Activated gamma-delta T cell treated with anti-CD3 and anti-CD28 coated beads, Interleukin-2, amount 50 U/mL, for 16 hours (primary cell): ENCODE results near the gene SECTM1.

Experiments used
- DNase-seq: peaks from one replicate; pipeline ENCODE4 v3.0.0-alpha.2; 2020; ENCODE audit warnings: low read depth

Gene SECTM1

GRCh38 chr17:82315703-82316358 lies 17.7 kb downstream of the SECTM1 start:
- peak; percentile 39 for DNase-seq

GRCh38 chr17:82314727-82315605 lies 18.6 kb downstream of the SECTM1 start:
- DNase-seq = no peak

GRCh38 chr17:82314012-82314726 lies 19.4 kb downstream of the SECTM1 start:
- DNase-seq = no peak

- DNase-seq = no peak
These were observed 20.2 kb downstream of the SECTM1 start for GRCh38 chr17:82313195-82314011.

- DNase-seq = no peak
These were observed 21.6 kb downstream of the SECTM1 start for GRCh38 chr17:82311971-82312370.

- DNase-seq = no peak
These were observed 22.7 kb downstream of the SECTM1 start for GRCh38 chr17:82310877-82311276.

- DNase-seq = no peak
These were observed 23.7 kb downstream of the SECTM1 start for GRCh38 chr17:82309656-82310570.

GRCh38 chr17:82305727-82306300 lies 27.8 kb downstream of the SECTM1 start:
- no peak for DNase-seq

- no peak for DNase-seq
These were observed 28.5 kb downstream of the SECTM1 start for GRCh38 chr17:82304826-82305726.

GRCh38 chr17:82303944-82304808 lies 29.4 kb downstream of the SECTM1 start:
- DNase-seq = no peak

GRCh38 chr17:82302991-82303943 lies 30.3 kb downstream of the SECTM1 start:
- no peak for DNase-seq

- no peak for DNase-seq
These were observed 31.0 kb downstream of the SECTM1 start for GRCh38 chr17:82302568-82302963.

- peak; percentile 51 for DNase-seq
These were observed 31.5 kb downstream of the SECTM1 start for GRCh38 chr17:82301916-82302567.

- DNase-seq = no peak
These were observed 32.2 kb downstream of the SECTM1 start for GRCh38 chr17:82301300-82301915.

GRCh38 chr17:82300707-82301270 lies 32.8 kb downstream of the SECTM1 start:
- DNase-seq = peak; percentile 41

- DNase-seq = no peak
These were observed 33.3 kb downstream of the SECTM1 start for GRCh38 chr17:82300228-82300627.
